ENCODE measurements around the gene DLEC1.
"Not testable (repeated sequence)": the region's sequence is repeated elsewhere in the genome, so short reads cannot be mapped to it uniquely, and the experiment has no call there.

DLEC1 gene

DNA sequence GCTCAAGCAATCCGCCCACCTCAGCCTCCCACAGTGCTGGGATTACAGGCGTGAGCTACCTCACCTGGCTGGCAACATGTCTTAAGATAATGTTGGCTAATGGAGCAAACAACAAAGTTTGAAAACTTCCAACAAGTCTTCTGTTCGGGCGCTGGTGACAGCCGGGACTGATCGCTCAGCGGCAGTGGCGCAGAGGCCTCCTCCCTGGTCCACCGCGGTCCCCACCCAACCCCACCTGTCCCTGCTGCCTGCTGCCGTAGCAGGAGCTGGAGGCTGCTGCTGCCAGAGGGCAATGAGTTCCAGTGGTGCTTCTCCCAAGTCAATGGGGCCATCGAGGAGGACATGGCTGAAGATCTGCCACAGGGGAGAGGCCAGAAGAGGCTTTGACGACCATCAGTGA lies 12.1 kb downstream of the DLEC1 start:
- no peaks in the 10 kb centered on the region for H3K4me1 ChIP-seq
- H3K36me3 ChIP-seq (ENCODE audit: control insufficient read depth, insufficient read depth, low read length), result no peaks in the 10 kb centered on the region
- H3K4me2 ChIP-seq (ENCODE audit: low read length), result no peak overlapping the region
- no peak overlapping the region for H2AFZ ChIP-seq
- no peak overlapping the region for H3K9ac ChIP-seq
- no peaks in the 10 kb centered on the region for H3K79me2 ChIP-seq
- no peaks in the 10 kb centered on the region for H3K27me3 ChIP-seq (ENCODE audit: control insufficient read depth, insufficient read depth, low read length)
- TF ChIP-seq, protein P1, sequence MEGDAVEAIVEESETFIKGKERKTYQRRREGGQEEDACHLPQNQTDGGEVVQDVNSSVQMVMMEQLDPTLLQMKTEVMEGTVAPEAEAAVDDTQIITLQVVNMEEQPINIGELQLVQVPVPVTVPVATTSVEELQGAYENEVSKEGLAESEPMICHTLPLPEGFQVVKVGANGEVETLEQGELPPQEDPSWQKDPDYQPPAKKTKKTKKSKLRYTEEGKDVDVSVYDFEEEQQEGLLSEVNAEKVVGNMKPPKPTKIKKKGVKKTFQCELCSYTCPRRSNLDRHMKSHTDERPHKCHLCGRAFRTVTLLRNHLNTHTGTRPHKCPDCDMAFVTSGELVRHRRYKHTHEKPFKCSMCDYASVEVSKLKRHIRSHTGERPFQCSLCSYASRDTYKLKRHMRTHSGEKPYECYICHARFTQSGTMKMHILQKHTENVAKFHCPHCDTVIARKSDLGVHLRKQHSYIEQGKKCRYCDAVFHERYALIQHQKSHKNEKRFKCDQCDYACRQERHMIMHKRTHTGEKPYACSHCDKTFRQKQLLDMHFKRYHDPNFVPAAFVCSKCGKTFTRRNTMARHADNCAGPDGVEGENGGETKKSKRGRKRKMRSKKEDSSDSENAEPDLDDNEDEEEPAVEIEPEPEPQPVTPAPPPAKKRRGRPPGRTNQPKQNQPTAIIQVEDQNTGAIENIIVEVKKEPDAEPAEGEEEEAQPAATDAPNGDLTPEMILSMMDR (IDR thresholded peaks at IDR 0.05), result no peak
- H3K27ac ChIP-seq, result no peak overlapping the region
- no peak overlapping the region for H3K4me3 ChIP-seq (ENCODE audit: low read depth, low read length)
- H3K9me3 ChIP-seq (ENCODE audit: control insufficient read depth, low read length), result no peaks in the 10 kb centered on the region

- H2AFZ ChIP-seq; H3K27me3 ChIP-seq (ENCODE audit: control insufficient read depth, insufficient read depth, low read length); H3K4me2 ChIP-seq (ENCODE audit: low read length); H3K4me1 ChIP-seq; H3K9me3 ChIP-seq (ENCODE audit: control insufficient read depth, low read length); H3K36me3 ChIP-seq (ENCODE audit: control insufficient read depth, insufficient read depth, low read length); H3K9ac ChIP-seq; H3K79me2 ChIP-seq; H3K4me3 ChIP-seq (ENCODE audit: low read depth, low read length); H3K27ac ChIP-seq: not testable (repeated sequence)
Measured at GRCh38 chr3:38053286-38053685, 14.3 kb downstream of the DLEC1 start.

- H3K4me3 ChIP-seq (ENCODE audit: low read depth, low read length); H3K36me3 ChIP-seq (ENCODE audit: control insufficient read depth, insufficient read depth, low read length): not testable (repeated sequence)
Measured at GRCh38 chr3:38053813-38054498, 14.9 kb downstream of the DLEC1 start.

GRCh38 chr3:38054499-38055001 lies 15.5 kb downstream of the DLEC1 start:
- no peak overlapping the region for H3K4me2 ChIP-seq (ENCODE audit: low read length)
- TF ChIP-seq, protein P1 (IDR thresholded peaks at IDR 0.05), result no peak
- H3K9ac ChIP-seq, result no peak overlapping the region
- no peaks in the 10 kb centered on the region for H3K36me3 ChIP-seq (ENCODE audit: control insufficient read depth, insufficient read depth, low read length)
- no peaks in the 10 kb centered on the region for H3K9me3 ChIP-seq (ENCODE audit: control insufficient read depth, low read length)
- no peak overlapping the region for H3K4me3 ChIP-seq (ENCODE audit: low read depth, low read length)
- H2AFZ ChIP-seq, result no peak overlapping the region
- no peaks in the 10 kb centered on the region for H3K27me3 ChIP-seq (ENCODE audit: control insufficient read depth, insufficient read depth, low read length)
- H3K79me2 ChIP-seq, result no peaks in the 10 kb centered on the region
- no peaks in the 10 kb centered on the region for H3K4me1 ChIP-seq
- H3K27ac ChIP-seq, result no peak overlapping the region

More at GRCh38 chr3:38053813-38054498, 14.9 kb downstream of the DLEC1 start:
- not testable (repeated sequence) for H3K27ac ChIP-seq; H2AFZ ChIP-seq; H3K27me3 ChIP-seq (ENCODE audit: control insufficient read depth, insufficient read depth, low read length); H3K9ac ChIP-seq; H3K9me3 ChIP-seq (ENCODE audit: control insufficient read depth, low read length); H3K4me2 ChIP-seq (ENCODE audit: low read length); H3K4me1 ChIP-seq; H3K79me2 ChIP-seq

DNA sequence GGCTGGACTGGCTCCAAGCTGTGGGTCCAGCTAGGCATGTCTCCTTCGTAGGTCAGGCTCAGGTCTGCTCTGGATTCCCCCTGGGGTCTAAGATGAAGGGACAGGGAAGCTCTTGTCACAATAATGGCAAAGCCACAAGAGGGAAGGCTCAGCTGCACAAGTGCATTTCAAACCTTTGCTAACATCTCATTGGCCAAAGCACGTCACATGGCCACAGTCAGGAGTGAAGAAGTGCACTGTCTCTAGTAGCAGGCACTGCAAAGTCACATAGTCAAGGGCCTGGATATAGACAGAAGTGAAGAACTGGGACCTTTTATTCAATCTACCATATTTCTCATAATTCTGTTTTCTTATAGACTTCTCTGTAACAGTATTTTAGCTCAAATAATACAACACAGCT lies 20.1 kb downstream of the DLEC1 start:
- no peak overlapping the region for H3K4me2 ChIP-seq (ENCODE audit: low read length)
- H3K27me3 ChIP-seq (ENCODE audit: control insufficient read depth, insufficient read depth, low read length), result no peaks in the 10 kb centered on the region
- TF ChIP-seq, protein P1 (IDR thresholded peaks at IDR 0.05), result no peak
- H2AFZ ChIP-seq, result no peak overlapping the region
- no peaks in the 10 kb centered on the region for H3K9me3 ChIP-seq (ENCODE audit: control insufficient read depth, low read length)
- no peaks in the 10 kb centered on the region for H3K4me1 ChIP-seq
- no peak overlapping the region for H3K4me3 ChIP-seq (ENCODE audit: low read depth, low read length)
- H3K79me2 ChIP-seq, result no peaks in the 10 kb centered on the region
- H3K27ac ChIP-seq, result no peak overlapping the region
- no peak overlapping the region for H3K9ac ChIP-seq
- H3K36me3 ChIP-seq (ENCODE audit: control insufficient read depth, insufficient read depth, low read length), result no peaks in the 10 kb centered on the region

DNA sequence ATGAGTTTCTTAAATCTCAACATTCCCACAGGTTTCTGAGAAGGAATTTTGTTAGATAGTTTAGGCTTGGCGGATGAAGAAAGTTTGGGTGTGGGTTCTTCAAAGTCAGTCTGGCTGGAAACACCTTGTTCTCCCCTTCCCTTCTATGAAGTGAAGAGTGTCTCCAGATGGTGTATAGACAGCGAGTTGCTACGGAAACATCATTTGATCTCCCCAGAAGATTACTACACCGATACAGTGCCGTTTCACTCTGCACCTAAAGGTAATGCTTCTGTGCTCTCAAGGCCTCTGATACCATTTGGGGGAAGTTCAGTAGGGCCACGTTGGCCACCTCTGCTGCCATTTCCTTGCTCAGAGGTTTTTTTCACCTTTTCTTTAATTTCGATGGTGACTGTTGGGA lies 20.6 kb downstream of the DLEC1 start:
- Histone ChIP-seq H3K4me2 (ENCODE audit: low read length) (no peak overlapping the region), H3K36me3 (ENCODE audit: control insufficient read depth, insufficient read depth, low read length) (no peaks in the 10 kb centered on the region), H3K4me1 (no peaks in the 10 kb centered on the region), H3K27ac (no peak overlapping the region), H3K9ac (no peak overlapping the region), H3K4me3 (ENCODE audit: low read depth, low read length) (no peak overlapping the region), H3K27me3 (ENCODE audit: control insufficient read depth, insufficient read depth, low read length) (no peaks in the 10 kb centered on the region), H2AFZ (no peak overlapping the region), H3K9me3 (ENCODE audit: control insufficient read depth, low read length) (no peaks in the 10 kb centered on the region), H3K79me2 (no peaks in the 10 kb centered on the region)
- TF ChIP-seq, protein P1 (IDR thresholded peaks at IDR 0.05), result no peak
